HL-60 (cell line): ENCODE results near the gene KAT2B.
A peak's percentile ranks its signal among the peaks of the same experiment; 100 is the strongest.
"Not testable (repeated sequence)": the region's sequence is repeated elsewhere in the genome, so short reads cannot be mapped to it uniquely, and the experiment has no call there.

ENCODE experiments used
- DNase-seq, 2 experiments: peaks; one replicate each; pipeline ENCODE4 v3.0.0-alpha.2; 2010 to 2020; ENCODE audit warnings: low read depth in 1 of 2, low spot score in 1 of 2
- H3K27ac ChIP-seq: fragments of 250-450 bp; sonication (Bioruptor Pico); replicated peaks from 2 replicates; pipeline ENCODE4 v1.5.1; 2020; ENCODE audit warnings: mild to moderate bottlenecking, moderate library complexity
- H3K27me3 ChIP-seq: fragments of 250-450 bp; sonication (Bioruptor Pico); 2 replicates; pipeline ENCODE4 v1.5.1; 2021; ENCODE audit warnings: mild to moderate bottlenecking, moderate library complexity; ENCODE audit not compliant: insufficient read depth, poor library complexity, severe bottlenecking
- H3K4me3 ChIP-seq: replicated peaks from 2 replicates; pipeline ENCODE4 v1.5.1; 2011; ENCODE audit warnings: mild to moderate bottlenecking, control low read depth, low read length; ENCODE audit not compliant: insufficient read depth
- CTCF ChIP-seq: IDR thresholded peaks from one replicate; pipeline ENCODE4 v1.5.1; 2011; ENCODE audit warnings: low read length, control low read depth, inconsistent platforms; ENCODE audit not compliant: insufficient read depth
- GABPA ChIP-seq: IDR thresholded peaks from 2 replicates; pipeline ENCODE4 v1.6.1; 2012; ENCODE audit warnings: low read depth
- POLR2AphosphoS5 ChIP-seq: IDR thresholded peaks from 2 replicates; pipeline ENCODE4 v1.6.1; 2012; ENCODE audit warnings: low read depth
- REST ChIP-seq: IDR thresholded peaks from 2 replicates; pipeline ENCODE4 v1.6.1; 2012; ENCODE audit warnings: low read depth; ENCODE audit not compliant: insufficient replicate concordance
- SPI1 ChIP-seq: IDR thresholded peaks from 2 replicates; pipeline ENCODE4 v1.6.1; 2012; ENCODE audit warnings: low read depth, mild to moderate bottlenecking, borderline replicate concordance

The KAT2B gene

GRCh38 chr3:20043396-20043795 is 3.1 kb downstream of the KAT2B start:
- Histone ChIP-seq H3K4me3 (no peak overlapping the region), H3K27me3 (no peaks in the 10 kb centered on the region), H3K27ac (no peak overlapping the region)
- TF ChIP-seq GABPA (no peak), POLR2AphosphoS5 (no peak), REST (no peak), SPI1 (no peak), CTCF (no peak)
- DNase-seq: peak in 1 of 2 experiments; percentile 32

- Histone ChIP-seq H3K27ac (no peak overlapping the region), H3K27me3 (no peaks in the 10 kb centered on the region), H3K4me3 (no peak overlapping the region)
- TF ChIP-seq GABPA: no peak
- TF ChIP-seq POLR2AphosphoS5: no peak
- no peak for TF ChIP-seq SPI1
- no peak for TF ChIP-seq REST
- no peak for TF ChIP-seq CTCF
- DNase-seq: no peak
These were observed 3.6 kb downstream of the KAT2B start for GRCh38 chr3:20043825-20044224.

GRCh38 chr3:20045141-20045540 is 4.9 kb downstream of the KAT2B start:
- not testable (repeated sequence) for H3K27me3 ChIP-seq, DNase-seq, H3K4me3 ChIP-seq, H3K27ac ChIP-seq

GRCh38 chr3:20046556-20046955 is 6.3 kb downstream of the KAT2B start:
- no peak overlapping the region for H3K4me3 ChIP-seq
- no peak overlapping the region for H3K27ac ChIP-seq
- DNase-seq: no peak
- TF ChIP-seq CTCF: no peak
- no peak for TF ChIP-seq POLR2AphosphoS5
- TF ChIP-seq GABPA: no peak
- TF ChIP-seq REST: no peak
- TF ChIP-seq SPI1: no peak
- H3K27me3 ChIP-seq: no peaks in the 10 kb centered on the region
